Measurements from ENCODE around the gene IL12B. TPM values are rescaled to one million over a fixed set of nuclear protein-coding genes. Genes with fewer than 3 reads are reported as not detected.

IL12B gene
- total RNA-seq, 1 experiment from 2014 or later: not detected

DNA sequence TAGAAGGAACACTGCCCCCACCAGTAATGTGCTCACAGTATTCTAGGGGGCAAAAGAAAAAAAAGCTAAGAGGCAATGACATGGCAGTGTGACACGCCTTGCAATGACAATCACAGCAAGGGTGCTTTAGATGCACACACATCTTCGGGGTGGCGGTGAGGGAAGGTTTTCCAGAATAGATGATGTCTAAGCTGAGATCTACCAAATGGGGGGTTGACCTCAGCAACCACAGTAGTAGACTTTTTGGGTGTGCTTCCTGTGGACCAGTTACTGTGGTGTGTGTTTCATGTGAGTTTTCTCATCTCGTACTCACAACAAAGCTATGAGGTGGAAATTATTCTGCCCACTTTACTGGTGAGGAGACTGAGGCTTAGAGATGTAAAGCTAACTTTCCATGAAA, 10.2 kb upstream of the IL12B start:
- H3K9me3 ChIP-seq (ENCODE audit: low read depth, low read length, poor library complexity, severe bottlenecking): no peaks in the 10 kb centered on the region
- POLR2A ChIA-PET (ENCODE audit: low non-redundant PET): no interaction called here
- no TSS peak for BruUV-seq (replicated peaks)
- no peak for TF ChIP-seq EZH2 (IDR thresholded peaks at IDR 0.05; ENCODE audit: borderline replicate concordance, low read depth, low read length, poor library complexity, severe bottlenecking)
- TF ChIP-seq, protein P1, sequence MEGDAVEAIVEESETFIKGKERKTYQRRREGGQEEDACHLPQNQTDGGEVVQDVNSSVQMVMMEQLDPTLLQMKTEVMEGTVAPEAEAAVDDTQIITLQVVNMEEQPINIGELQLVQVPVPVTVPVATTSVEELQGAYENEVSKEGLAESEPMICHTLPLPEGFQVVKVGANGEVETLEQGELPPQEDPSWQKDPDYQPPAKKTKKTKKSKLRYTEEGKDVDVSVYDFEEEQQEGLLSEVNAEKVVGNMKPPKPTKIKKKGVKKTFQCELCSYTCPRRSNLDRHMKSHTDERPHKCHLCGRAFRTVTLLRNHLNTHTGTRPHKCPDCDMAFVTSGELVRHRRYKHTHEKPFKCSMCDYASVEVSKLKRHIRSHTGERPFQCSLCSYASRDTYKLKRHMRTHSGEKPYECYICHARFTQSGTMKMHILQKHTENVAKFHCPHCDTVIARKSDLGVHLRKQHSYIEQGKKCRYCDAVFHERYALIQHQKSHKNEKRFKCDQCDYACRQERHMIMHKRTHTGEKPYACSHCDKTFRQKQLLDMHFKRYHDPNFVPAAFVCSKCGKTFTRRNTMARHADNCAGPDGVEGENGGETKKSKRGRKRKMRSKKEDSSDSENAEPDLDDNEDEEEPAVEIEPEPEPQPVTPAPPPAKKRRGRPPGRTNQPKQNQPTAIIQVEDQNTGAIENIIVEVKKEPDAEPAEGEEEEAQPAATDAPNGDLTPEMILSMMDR (conservative IDR thresholded peaks at IDR 0.05; ENCODE audit: low read depth, low read length): no peak
- H3K27me3 ChIP-seq (replicated peaks; ENCODE audit: insufficient read depth, low read depth, low read length, poor library complexity): no peaks in the 10 kb centered on the region
- CTCF ChIA-PET: no interaction called here
- no peak for DNase-seq (ENCODE audit: low spot score)
- H3K4me1 ChIP-seq (ENCODE audit: insufficient read depth, low read length, poor library complexity, severe bottlenecking): no peaks in the 10 kb centered on the region
- no peak overlapping the region for H3K27ac ChIP-seq (ENCODE audit: low read depth, low read length, poor library complexity, severe bottlenecking)
- H3K36me3 ChIP-seq (ENCODE audit: insufficient read depth, low read length, poor library complexity, severe bottlenecking): no peaks in the 10 kb centered on the region
- intact Hi-C loops (cut with micrococcal nuclease; ENCODE audit: unreplicated experiment): no loop called here
- H3K4me3 ChIP-seq (ENCODE audit: low read depth, low read length, poor library complexity, severe bottlenecking): no peak overlapping the region

DNA sequence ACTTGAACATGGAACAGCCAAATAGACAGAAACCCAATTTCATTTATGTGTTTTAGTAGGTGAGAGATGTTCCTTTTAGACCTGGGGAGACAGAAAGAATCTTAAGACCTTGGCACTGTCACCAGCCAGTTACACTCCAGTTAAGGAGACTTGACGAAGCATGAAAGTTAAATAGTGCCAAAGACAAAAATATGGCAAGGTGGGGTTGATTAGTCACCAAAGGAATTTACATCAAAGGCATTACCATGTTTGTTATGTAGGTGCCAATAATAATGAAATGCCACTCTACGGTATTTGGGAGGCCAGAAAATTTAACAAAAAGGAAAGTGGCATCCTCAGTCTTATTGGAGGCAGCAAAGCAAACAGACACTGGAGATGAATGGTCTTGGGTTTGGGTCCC, 9.2 kb upstream of the IL12B start:
- Histone ChIP-seq H3K4me1 (ENCODE audit: insufficient read depth, low read length, poor library complexity, severe bottlenecking) (no peaks in the 10 kb centered on the region), H3K27me3 (replicated peaks; ENCODE audit: insufficient read depth, low read depth, low read length, poor library complexity) (no peaks in the 10 kb centered on the region), H3K4me3 (ENCODE audit: low read depth, low read length, poor library complexity, severe bottlenecking) (no peak overlapping the region), H3K9me3 (ENCODE audit: low read depth, low read length, poor library complexity, severe bottlenecking) (no peaks in the 10 kb centered on the region), H3K36me3 (ENCODE audit: insufficient read depth, low read length, poor library complexity, severe bottlenecking) (no peaks in the 10 kb centered on the region), H3K27ac (ENCODE audit: low read depth, low read length, poor library complexity, severe bottlenecking) (no peak overlapping the region)
- no peak for DNase-seq (ENCODE audit: low spot score)
- intact Hi-C loops (cut with micrococcal nuclease; ENCODE audit: unreplicated experiment): loop anchor here (10.0 kb wide), 1 partner anchor 625 kb away; no protein-coding TSS in a partner anchor
- POLR2A ChIA-PET (ENCODE audit: low non-redundant PET): no interaction called here
- BruUV-seq (replicated peaks): no TSS peak
- TF ChIP-seq, protein P1 (conservative IDR thresholded peaks at IDR 0.05; ENCODE audit: low read depth, low read length): no peak
- TF ChIP-seq EZH2 (IDR thresholded peaks at IDR 0.05; ENCODE audit: borderline replicate concordance, low read depth, low read length, poor library complexity, severe bottlenecking): no peak
- CTCF ChIA-PET: no interaction called here

GRCh38 chr5:159338118-159338517, 7.8 kb upstream of the IL12B start:
- no peak overlapping the region for H3K27ac ChIP-seq (ENCODE audit: low read depth, low read length, poor library complexity, severe bottlenecking)
- DNase-seq (ENCODE audit: low spot score): no peak
- H3K4me3 ChIP-seq (ENCODE audit: low read depth, low read length, poor library complexity, severe bottlenecking): no peak overlapping the region
- H3K27me3 ChIP-seq (replicated peaks; ENCODE audit: insufficient read depth, low read depth, low read length, poor library complexity): no peaks in the 10 kb centered on the region
- ChIA-PET CTCF (interaction anchor here (0.6 kb wide), 1 partner anchor 1089 kb away, joined by 3 read pairs; no protein-coding TSS in a partner anchor), POLR2A (ENCODE audit: low non-redundant PET) (no interaction called here)
- TF ChIP-seq, protein P1 (conservative IDR thresholded peaks at IDR 0.05; ENCODE audit: low read depth, low read length): no peak
- no peak for TF ChIP-seq EZH2 (IDR thresholded peaks at IDR 0.05; ENCODE audit: borderline replicate concordance, low read depth, low read length, poor library complexity, severe bottlenecking)
- intact Hi-C loops (cut with micrococcal nuclease; ENCODE audit: unreplicated experiment): loop anchor here (10.0 kb wide), 1 partner anchor 627 kb away; no protein-coding TSS in a partner anchor
- BruUV-seq (replicated peaks): no TSS peak
- no peaks in the 10 kb centered on the region for H3K9me3 ChIP-seq (ENCODE audit: low read depth, low read length, poor library complexity, severe bottlenecking)
- no peaks in the 10 kb centered on the region for H3K4me1 ChIP-seq (ENCODE audit: insufficient read depth, low read length, poor library complexity, severe bottlenecking)
- H3K36me3 ChIP-seq (ENCODE audit: insufficient read depth, low read length, poor library complexity, severe bottlenecking): no peaks in the 10 kb centered on the region

Measured in A673 (cell line).